H9 (cell line): ENCODE results near the gene SMAD3. TPM values are rescaled to one million over a fixed set of nuclear protein-coding genes. Genes with fewer than 3 reads are reported as not detected.

ENCODE experiments used
- DNase-seq: peaks from one replicate; pipeline ENCODE4 v3.0.0-alpha.2; 2017
- H2AFZ ChIP-seq: one replicate; pipeline ENCODE4 v1.6.1; 2013; ENCODE audit warnings: mild to moderate bottlenecking, low read length, control low read depth, moderate library complexity
- H2AK5ac ChIP-seq: 2 replicates; pipeline ENCODE4 v1.6.1; 2013; ENCODE audit warnings: low read length, control low read depth, mixed read lengths; ENCODE audit not compliant: insufficient read length
- H2BK120ac ChIP-seq: one replicate; pipeline ENCODE4 v1.6.1; 2013; ENCODE audit warnings: low read depth, mild to moderate bottlenecking, low read length, control low read depth, inconsistent platforms; ENCODE audit not compliant: poor library complexity, severe bottlenecking
- H2BK12ac ChIP-seq: 2 replicates; pipeline ENCODE4 v1.6.1; 2013; ENCODE audit warnings: low read length, control low read depth, mixed read lengths, low read depth; ENCODE audit not compliant: insufficient read length
- H2BK15ac ChIP-seq: 2 replicates; pipeline ENCODE4 v1.6.1; 2013; ENCODE audit warnings: low read depth, low read length, control low read depth
- H2BK20ac ChIP-seq: one replicate; pipeline ENCODE4 v1.6.1; 2013; ENCODE audit warnings: low read depth, mild to moderate bottlenecking, low read length, control low read depth, inconsistent platforms; ENCODE audit not compliant: poor library complexity, severe bottlenecking
- H2BK5ac ChIP-seq: 2 replicates; pipeline ENCODE4 v1.6.1; 2013; ENCODE audit warnings: low read length, control low read depth, mixed read lengths; ENCODE audit not compliant: insufficient read length
- H3K14ac ChIP-seq: 2 replicates; pipeline ENCODE4 v1.6.1; 2013; ENCODE audit warnings: low read length, control low read depth; ENCODE audit not compliant: insufficient read depth
- H3K18ac ChIP-seq: 2 replicates; pipeline ENCODE4 v1.6.1; 2013; ENCODE audit warnings: low read depth, mild to moderate bottlenecking, mixed read lengths, low read length, control low read depth; ENCODE audit not compliant: insufficient read length
- H3K23ac ChIP-seq: 2 replicates; pipeline ENCODE4 v1.6.1; 2013; ENCODE audit warnings: low read length, control low read depth, mixed read lengths, low read depth; ENCODE audit not compliant: insufficient read length
- H3K23me2 ChIP-seq: 2 replicates; pipeline ENCODE4 v1.6.1; 2013; ENCODE audit warnings: low read depth, mild to moderate bottlenecking, mixed read lengths, low read length, control low read depth; ENCODE audit not compliant: insufficient read length, poor library complexity, severe bottlenecking
- H3K27ac ChIP-seq: 2 replicates; pipeline ENCODE4 v1.5.1; 2013; ENCODE audit warnings: low read length, control low read depth, mixed read lengths, low read depth; ENCODE audit not compliant: insufficient read length
- H3K27me3 ChIP-seq: 2 replicates; pipeline ENCODE4 v1.6.1; 2013; ENCODE audit warnings: low read length, control low read depth, inconsistent platforms; ENCODE audit not compliant: insufficient read depth
- H3K4ac ChIP-seq: 2 replicates; pipeline ENCODE4 v1.6.1; 2013; ENCODE audit warnings: low read depth, mild to moderate bottlenecking, control low read depth, inconsistent platforms, low read length, moderate library complexity
- H3K4me1 ChIP-seq: 2 replicates; pipeline ENCODE4 v1.6.1; 2013; ENCODE audit warnings: low read length, control low read depth, inconsistent platforms; ENCODE audit not compliant: insufficient read depth
- H3K4me2 ChIP-seq: 2 replicates; pipeline ENCODE4 v1.6.1; 2013; ENCODE audit warnings: low read length, control low read depth, mixed read lengths; ENCODE audit not compliant: insufficient read length, insufficient read depth
- H3K56ac ChIP-seq: 2 replicates; pipeline ENCODE4 v1.6.1; 2013; ENCODE audit warnings: low read depth, mild to moderate bottlenecking, mixed read lengths, low read length, control low read depth; ENCODE audit not compliant: insufficient read length
- H3K79me1 ChIP-seq: 2 replicates; pipeline ENCODE4 v1.6.1; 2013; ENCODE audit warnings: low read depth, mild to moderate bottlenecking, moderate library complexity, low read length, control low read depth, inconsistent platforms; ENCODE audit not compliant: insufficient read depth, poor library complexity, severe bottlenecking
- H3K79me2 ChIP-seq: 2 replicates; pipeline ENCODE4 v1.6.1; 2013; ENCODE audit warnings: low read length, control low read depth, inconsistent platforms; ENCODE audit not compliant: insufficient read depth
- H3K9ac ChIP-seq: 2 replicates; pipeline ENCODE4 v1.6.1; 2013; ENCODE audit warnings: low read length, control low read depth, mixed read lengths; ENCODE audit not compliant: insufficient read length; ENCODE audit errors: extremely low read depth
- H3K9me3 ChIP-seq: one replicate; pipeline ENCODE4 v1.6.1; 2013; ENCODE audit warnings: low read depth, low read length, inconsistent platforms; ENCODE audit not compliant: control insufficient read depth
- H3T11ph ChIP-seq: one replicate; pipeline ENCODE4 v1.6.1; 2013; ENCODE audit warnings: mild to moderate bottlenecking, low read length, control low read depth, inconsistent platforms
- H4K20me1 ChIP-seq: one replicate; pipeline ENCODE4 v1.6.1; 2013; ENCODE audit not compliant: control insufficient read depth, insufficient read length, insufficient read depth
- H4K5ac ChIP-seq: 2 replicates; pipeline ENCODE4 v1.6.1; 2013; ENCODE audit warnings: low read depth, mild to moderate bottlenecking, mixed read lengths, low read length, control low read depth; ENCODE audit not compliant: insufficient read length
- H4K8ac ChIP-seq: replicated peaks from 2 replicates; pipeline ENCODE4 v1.6.1; 2013; ENCODE audit warnings: low read length, control low read depth, mixed read lengths, low read depth; ENCODE audit not compliant: insufficient read length
- H4K91ac ChIP-seq: 2 replicates; pipeline ENCODE4 v1.6.1; 2013; ENCODE audit warnings: low read depth, mild to moderate bottlenecking, moderate library complexity, mixed read lengths, low read length, control low read depth; ENCODE audit not compliant: insufficient read length
- H3K27ac Mint-ChIP-seq, 3 experiments: 2 replicates in 2 of 3; 3 replicates in 1 of 3; pipeline ENCODE4 v1.8.0; 2020 to 2021; ENCODE audit warnings: mixed read lengths in 3 of 3, mild to moderate bottlenecking in 1 of 3, moderate library complexity in 1 of 3
- H3K27me3 Mint-ChIP-seq: 2 replicates; pipeline ENCODE4 v1.8.0; 2021; ENCODE audit warnings: low read depth, mild to moderate bottlenecking, moderate library complexity, mixed read lengths
- H3K36me3 Mint-ChIP-seq, 3 experiments: 2 replicates in 2 of 3; 3 replicates in 1 of 3; pipeline ENCODE4 v1.8.0; 2020 to 2021; ENCODE audit warnings: low read depth in 3 of 3, mixed read lengths in 3 of 3; ENCODE audit not compliant: insufficient read depth in 1 of 3
- H3K4me1 Mint-ChIP-seq, 2 experiments: 2 replicates each; pipeline ENCODE4 v1.8.0; 2020; ENCODE audit warnings: mixed read lengths in 2 of 2
- H3K4me3 Mint-ChIP-seq, 2 experiments: 2 replicates in 1 of 2; 3 replicates in 1 of 2; pipeline ENCODE4 v1.8.0; 2020 to 2021; ENCODE audit warnings: mild to moderate bottlenecking in 2 of 2, mixed read lengths in 2 of 2, moderate library complexity in 1 of 2
- H3K9me3 Mint-ChIP-seq, 2 experiments: 2 replicates in 1 of 2; 3 replicates in 1 of 2; pipeline ENCODE4 v1.8.0; 2020; ENCODE audit warnings: mild to moderate bottlenecking in 2 of 2, mixed read lengths in 2 of 2, moderate library complexity in 1 of 2
- WGBS: extraction: QIAGEN DNeasy Blood & Tissue Kit; methylation state at CpG from one replicate; pipeline ENCODE4 v1.1.7; 2013; ENCODE audit warnings: missing lambda C conversion rate, low lambda C conversion rate, mixed read lengths; ENCODE audit not compliant: insufficient read length; ENCODE audit errors: extremely low coverage; 5-methylcytosine and 5-hydroxymethylcytosine counted together
- total RNA-seq: library from RNA; stranded (reverse); gene quantifications from 2 replicates; pipeline ENCODE4 v1.2.1, GENCODE V29; 2021
- TF ChIP-seq, protein P1 (sequence below): fragments of 200-600 bp; sonication (generic); conservative IDR thresholded peaks from 3 replicates; pipeline ENCODE4 v1.8.0; 2021; ENCODE audit warnings: antibody characterized with exemption, mild to moderate bottlenecking

SMAD3 gene
- total RNA-seq, 1 experiment from 2014 or later = 26.7 TPM

GRCh38 chr15:67105065-67105951 lies 39.9 kb downstream of the SMAD3 start:
- Histone ChIP-seq H4K91ac (no peak overlapping the region), H3K79me1 (no peaks in the 10 kb centered on the region), H3K4me1 (peaks cover 2% of the 10 kb centered on the region; the same call in 1 of the 2 replicates), H4K20me1 (no peaks in the 10 kb centered on the region), H2BK5ac (no peak overlapping the region), H2AFZ (no peak overlapping the region), H3K4me2 (no peak overlapping the region), H3K27ac (no peak overlapping the region), H3K23me2 (no peaks in the 10 kb centered on the region), H4K8ac (no peak overlapping the region), H3K27me3 (no peaks in the 10 kb centered on the region), H3K9me3 (no peaks in the 10 kb centered on the region), H3K56ac (no peak overlapping the region), H2BK15ac (no peak overlapping the region), H3K23ac (no peak overlapping the region), H3K9ac (no peak overlapping the region), H3T11ph (no peak overlapping the region), H3K79me2 (no peaks in the 10 kb centered on the region), H4K5ac (no peak overlapping the region), H3K14ac (no peak overlapping the region), H3K4ac (no peak overlapping the region), H3K18ac (no peak overlapping the region), H2BK12ac (no peak overlapping the region), H2BK120ac (no peak overlapping the region), H2AK5ac (no peak overlapping the region), H2BK20ac (no peak overlapping the region)
- peak overlapping the region in 2 of 3 experiments; percentile 33 to 71; a peak in 3 of 7 replicates for H3K27ac Mint-ChIP-seq
- peaks cover 38 to 44% of the 10 kb centered on the region in 2 experiments for H3K4me1 Mint-ChIP-seq
- DNase-seq = no peak
- peaks cover 0 to 3% of the 10 kb centered on the region in 2 experiments; a peak in 3 of 5 replicates for H3K9me3 Mint-ChIP-seq
- peaks cover 0 to 4% (median 4%) of the 10 kb centered on the region in 3 experiments; a peak in 4 of 7 replicates for H3K36me3 Mint-ChIP-seq
- TF ChIP-seq, protein P1, sequence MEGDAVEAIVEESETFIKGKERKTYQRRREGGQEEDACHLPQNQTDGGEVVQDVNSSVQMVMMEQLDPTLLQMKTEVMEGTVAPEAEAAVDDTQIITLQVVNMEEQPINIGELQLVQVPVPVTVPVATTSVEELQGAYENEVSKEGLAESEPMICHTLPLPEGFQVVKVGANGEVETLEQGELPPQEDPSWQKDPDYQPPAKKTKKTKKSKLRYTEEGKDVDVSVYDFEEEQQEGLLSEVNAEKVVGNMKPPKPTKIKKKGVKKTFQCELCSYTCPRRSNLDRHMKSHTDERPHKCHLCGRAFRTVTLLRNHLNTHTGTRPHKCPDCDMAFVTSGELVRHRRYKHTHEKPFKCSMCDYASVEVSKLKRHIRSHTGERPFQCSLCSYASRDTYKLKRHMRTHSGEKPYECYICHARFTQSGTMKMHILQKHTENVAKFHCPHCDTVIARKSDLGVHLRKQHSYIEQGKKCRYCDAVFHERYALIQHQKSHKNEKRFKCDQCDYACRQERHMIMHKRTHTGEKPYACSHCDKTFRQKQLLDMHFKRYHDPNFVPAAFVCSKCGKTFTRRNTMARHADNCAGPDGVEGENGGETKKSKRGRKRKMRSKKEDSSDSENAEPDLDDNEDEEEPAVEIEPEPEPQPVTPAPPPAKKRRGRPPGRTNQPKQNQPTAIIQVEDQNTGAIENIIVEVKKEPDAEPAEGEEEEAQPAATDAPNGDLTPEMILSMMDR = 0 out of 3 replicates have a peak, but pooled peaks have one; percentile 12
- WGBS = no CpG with 5 or more reads among the region's 11 CpGs
- no peaks in the 10 kb centered on the region for H3K27me3 Mint-ChIP-seq
- H3K4me3 Mint-ChIP-seq = no peak overlapping the region
